NCI-H1048 (cell line): Measurements from ENCODE around the gene MMS22L.

Source experiments
- DNase-seq: peaks from one replicate; lab custom pipeline; 2025; lab: John Stamatoyannopoulos, UW

The MMS22L gene

GRCh38 chr6:97138581-97138980 is 144.4 kb downstream of the MMS22L start:
- DNase-seq = no peak

- DNase-seq = no peak
These were observed 146.2 kb downstream of the MMS22L start for GRCh38 chr6:97136626-97137358.

GRCh38 chr6:97133067-97133466 is 149.9 kb downstream of the MMS22L start:
- no peak for DNase-seq

GRCh38 chr6:97129106-97129505 is 153.9 kb downstream of the MMS22L start:
- no peak for DNase-seq

- no peak for DNase-seq
These were observed 154.5 kb downstream of the MMS22L start for GRCh38 chr6:97128507-97128906.

GRCh38 chr6:97123652-97124051 is 159.4 kb downstream of the MMS22L start:
- DNase-seq = no peak

GRCh38 chr6:97123112-97123511 is 159.9 kb downstream of the MMS22L start:
- no peak for DNase-seq

GRCh38 chr6:97120511-97120910 is 162.5 kb downstream of the MMS22L start:
- no peak for DNase-seq

GRCh38 chr6:97114645-97115044 is 168.4 kb downstream of the MMS22L start:
- no peak for DNase-seq

GRCh38 chr6:97113170-97113569 is 169.8 kb downstream of the MMS22L start:
- no peak for DNase-seq

- no peak for DNase-seq
These were observed 171.8 kb downstream of the MMS22L start for GRCh38 chr6:97111243-97111642.

- no peak for DNase-seq
These were observed 172.4 kb downstream of the MMS22L start for GRCh38 chr6:97110626-97111025.

GRCh38 chr6:97110149-97110548 is 172.9 kb downstream of the MMS22L start:
- DNase-seq = no peak

- DNase-seq = no peak
These were observed 173.6 kb downstream of the MMS22L start for GRCh38 chr6:97109444-97109843.

GRCh38 chr6:97102145-97102790 is 180.7 kb downstream of the MMS22L start:
- DNase-seq = no peak

GRCh38 chr6:97100696-97101095 is 182.3 kb downstream of the MMS22L start:
- no peak for DNase-seq

GRCh38 chr6:97097068-97098047 is 185.7 kb downstream of the MMS22L start:
- no peak for DNase-seq

GRCh38 chr6:97095311-97095850 is 187.6 kb downstream of the MMS22L start:
- DNase-seq = no peak

GRCh38 chr6:97094376-97094775 is 188.6 kb downstream of the MMS22L start:
- no peak for DNase-seq

- no peak for DNase-seq
These were observed 190.2 kb downstream of the MMS22L start for GRCh38 chr6:97092673-97093305.
